CD14-positive monocyte (primary cell): ENCODE results near the gene ARL15. TPM values are rescaled to one million over a fixed set of nuclear protein-coding genes. Genes with fewer than 3 reads are reported as not detected.

Experiments
- DNase-seq, 3 donors: peaks; one replicate each; pipeline ENCODE4 v3.0.0-alpha.2; 2011 to 2022
- H2AFZ ChIP-seq: 2 replicates; pipeline ENCODE4 v1.6.0; 2012; ENCODE audit warnings: mild to moderate bottlenecking, low read depth, low read length, inconsistent platforms; ENCODE audit not compliant: insufficient read depth, poor library complexity, severe bottlenecking
- H3K27ac ChIP-seq, 2 donors: 1 replicate in 1 of 2; 2 replicates in 1 of 2; pipeline ENCODE4 v1.5.1; 2012 to 2013; ENCODE audit warnings: low read length in 2 of 2, control low read depth in 1 of 2, inconsistent platforms in 1 of 2, low read depth in 1 of 2, mild to moderate bottlenecking in 1 of 2
- H3K27me3 ChIP-seq, 2 donors: one replicate each; pipeline versions ENCODE4 v1.6.0 to v1.6.1; 2011 to 2013; ENCODE audit warnings: low read length in 2 of 2; ENCODE audit not compliant: control insufficient read depth in 2 of 2, insufficient read depth in 2 of 2
- H3K36me3 ChIP-seq, 2 donors: replicated peaks in 1 of 2; 1 replicate in 1 of 2; 2 replicates in 1 of 2; pipeline versions ENCODE4 v1.5.1 to v1.6.1; 2012 to 2013; ENCODE audit warnings: low read length in 2 of 2, control low read depth in 1 of 2, inconsistent platforms in 1 of 2, mild to moderate bottlenecking in 1 of 2; ENCODE audit not compliant: insufficient read depth in 2 of 2, control insufficient read depth in 1 of 2
- H3K4me1 ChIP-seq, 2 donors: 1 replicate in 1 of 2; 2 replicates in 1 of 2; pipeline versions ENCODE4 v1.5.1 to v1.6.1; 2012 to 2013; ENCODE audit warnings: low read length in 2 of 2, control low read depth in 1 of 2, inconsistent platforms in 1 of 2, mild to moderate bottlenecking in 1 of 2, moderate library complexity in 1 of 2; ENCODE audit not compliant: insufficient read depth in 2 of 2, control insufficient read depth in 1 of 2
- H3K4me2 ChIP-seq: replicated peaks from 2 replicates; pipeline ENCODE3; 2012; ENCODE audit warnings: low read length, moderate library complexity, mild to moderate bottlenecking; ENCODE audit not compliant: poor library complexity, severe bottlenecking; ENCODE audit errors: extremely low read depth
- H3K4me3 ChIP-seq, 3 experiments: fragments of 200-600 bp in 1 of 3; sonication (generic) in 1 of 3; replicated peaks in 1 of 3; 1 replicate in 2 of 3; 2 replicates in 1 of 3; pipeline ENCODE4 v1.5.1; 2011 to 2013; ENCODE audit warnings: low read length in 3 of 3, mild to moderate bottlenecking in 3 of 3, control low read depth in 2 of 3, low read depth in 2 of 3, inconsistent platforms in 1 of 3, moderate library complexity in 1 of 3
- H3K79me2 ChIP-seq: 2 replicates; pipeline ENCODE4 v1.6.0; 2012; ENCODE audit warnings: mild to moderate bottlenecking, control low read depth, inconsistent platforms, low read length, moderate library complexity; ENCODE audit not compliant: insufficient read depth
- H3K9ac ChIP-seq: 2 replicates; pipeline ENCODE4 v1.6.0; 2017; ENCODE audit warnings: low read length, mild to moderate bottlenecking; ENCODE audit not compliant: insufficient read depth, poor library complexity, severe bottlenecking
- H3K9me3 ChIP-seq, 2 donors: replicated peaks in 1 of 2; 1 replicate in 1 of 2; 2 replicates in 1 of 2; pipeline versions ENCODE4 v1.5.1 to v1.6.1; 2012 to 2013; ENCODE audit warnings: low read length in 2 of 2, control low read depth in 1 of 2; ENCODE audit not compliant: control insufficient read depth in 1 of 2, insufficient read depth in 1 of 2
- H4K20me1 ChIP-seq: 2 replicates; pipeline ENCODE4 v1.6.0; 2012; ENCODE audit warnings: mild to moderate bottlenecking, low read length, control low read depth, moderate library complexity; ENCODE audit not compliant: insufficient read depth
- H3K27ac Mint-ChIP-seq, 7 donors: one replicate each; pipeline ENCODE4 v1.8.0; 2020; ENCODE audit warnings: mild to moderate bottlenecking in 7 of 7, mixed read lengths in 7 of 7, moderate library complexity in 6 of 7, inconsistent platforms in 2 of 7
- H3K27me3 Mint-ChIP-seq, 3 donors: one replicate each; pipeline ENCODE4 v1.8.0; 2021 to 2022; ENCODE audit warnings: low read depth in 3 of 3, mild to moderate bottlenecking in 3 of 3, mixed read lengths in 3 of 3, moderate library complexity in 3 of 3, inconsistent platforms in 1 of 3
- H3K36me3 Mint-ChIP-seq, 2 donors: one replicate each; pipeline ENCODE4 v1.8.0; 2020; ENCODE audit warnings: mixed read lengths in 2 of 2, inconsistent platforms in 1 of 2, mild to moderate bottlenecking in 1 of 2
- H3K4me1 Mint-ChIP-seq: one replicate; pipeline ENCODE4 v1.8.0; 2020; ENCODE audit warnings: mild to moderate bottlenecking, mixed read lengths
- H3K4me3 Mint-ChIP-seq, 2 donors: one replicate each; pipeline ENCODE4 v1.8.0; 2020; ENCODE audit warnings: mild to moderate bottlenecking in 2 of 2, mixed read lengths in 2 of 2, moderate library complexity in 1 of 2
- H3K9me3 Mint-ChIP-seq, 7 donors: one replicate each; pipeline ENCODE4 v1.8.0; 2020 to 2022; ENCODE audit warnings: mixed read lengths in 7 of 7, mild to moderate bottlenecking in 6 of 7, moderate library complexity in 6 of 7, inconsistent platforms in 2 of 7
- WGBS: methylation state at CpG from one replicate; pipeline ENCODE4 v1.1.5; 2013; ENCODE audit warnings: missing lambda C conversion rate; ENCODE audit not compliant: insufficient coverage; 5-methylcytosine and 5-hydroxymethylcytosine counted together
- intact Hi-C, 2 donors: fragments of 100-400 bp; cut with micrococcal nuclease; formaldehyde crosslinking; loops; one replicate each; pipeline versions ENCODE4 v1.15.0 to v1.15.1; 2023
- polyA plus RNA-seq, 3 donors: library from polyadenylated mRNA; depleted of rRNA in 1 of 3; unstranded in 2 of 3; stranded (reverse) in 1 of 3; fragments of 300-500 nt in 2 of 3; fragments of >200 nt in 1 of 3; fragmentation: Illumina TruSeq in 2 of 3; gene quantifications; 1 replicate in 2 of 3; 2 replicates in 1 of 3; pipeline ENCODE4 v1.2.3, GENCODE V29; 2012 to 2021
- TF ChIP-seq, protein P1 (sequence below): fragments of 200-600 bp; IDR thresholded peaks from one replicate; pipeline ENCODE4 v1.8.0; 2022; ENCODE audit warnings: antibody characterized with exemption, mild to moderate bottlenecking

ARL15 gene
- polyA plus RNA-seq, 3 donors = 10.5 to 27.6 (median 18.0) TPM

GRCh38 chr5:54073131-54073530 is 237.2 kb downstream of the ARL15 start:
- intact Hi-C loops = no loop called here

GRCh38 chr5:54066433-54066832 is 243.9 kb downstream of the ARL15 start:
- H3K9ac ChIP-seq = no peak overlapping the region
- peak overlapping the region in 1 of 7 donors; percentile 44 for H3K27ac Mint-ChIP-seq
- no peak for DNase-seq
- H3K36me3 Mint-ChIP-seq = peaks cover 7 to 15% of the 10 kb centered on the region in 2 donors
- TF ChIP-seq, protein P1, sequence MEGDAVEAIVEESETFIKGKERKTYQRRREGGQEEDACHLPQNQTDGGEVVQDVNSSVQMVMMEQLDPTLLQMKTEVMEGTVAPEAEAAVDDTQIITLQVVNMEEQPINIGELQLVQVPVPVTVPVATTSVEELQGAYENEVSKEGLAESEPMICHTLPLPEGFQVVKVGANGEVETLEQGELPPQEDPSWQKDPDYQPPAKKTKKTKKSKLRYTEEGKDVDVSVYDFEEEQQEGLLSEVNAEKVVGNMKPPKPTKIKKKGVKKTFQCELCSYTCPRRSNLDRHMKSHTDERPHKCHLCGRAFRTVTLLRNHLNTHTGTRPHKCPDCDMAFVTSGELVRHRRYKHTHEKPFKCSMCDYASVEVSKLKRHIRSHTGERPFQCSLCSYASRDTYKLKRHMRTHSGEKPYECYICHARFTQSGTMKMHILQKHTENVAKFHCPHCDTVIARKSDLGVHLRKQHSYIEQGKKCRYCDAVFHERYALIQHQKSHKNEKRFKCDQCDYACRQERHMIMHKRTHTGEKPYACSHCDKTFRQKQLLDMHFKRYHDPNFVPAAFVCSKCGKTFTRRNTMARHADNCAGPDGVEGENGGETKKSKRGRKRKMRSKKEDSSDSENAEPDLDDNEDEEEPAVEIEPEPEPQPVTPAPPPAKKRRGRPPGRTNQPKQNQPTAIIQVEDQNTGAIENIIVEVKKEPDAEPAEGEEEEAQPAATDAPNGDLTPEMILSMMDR = no peak
- no CpG with 5 or more reads among the region's 2 CpGs for WGBS
- H3K4me1 Mint-ChIP-seq = peaks cover 6% of the 10 kb centered on the region
- H3K4me2 ChIP-seq = no peak overlapping the region
- H3K27me3 ChIP-seq = no peaks in the 10 kb centered on the region
- no peaks in the 10 kb centered on the region for H3K79me2 ChIP-seq
- H3K27ac ChIP-seq = no peak overlapping the region
- H3K4me3 Mint-ChIP-seq = no peak overlapping the region
- peaks cover 0 to 5% (median 2%) of the 10 kb centered on the region in 7 donors for H3K9me3 Mint-ChIP-seq
- H3K27me3 Mint-ChIP-seq = peaks cover 0 to 2% (median 0%) of the 10 kb centered on the region in 3 donors
- H3K4me3 ChIP-seq = no peak overlapping the region
- no peak overlapping the region for H2AFZ ChIP-seq
- H3K9me3 ChIP-seq = no peaks in the 10 kb centered on the region
- H3K36me3 ChIP-seq = no peaks in the 10 kb centered on the region
- no peaks in the 10 kb centered on the region for H4K20me1 ChIP-seq
- H3K4me1 ChIP-seq = no peaks in the 10 kb centered on the region
- intact Hi-C loops = no loop called here

More at GRCh38 chr5:54073131-54073530, 237.2 kb downstream of the ARL15 start:
- Histone ChIP-seq H3K4me1 (no peaks in the 10 kb centered on the region), H3K79me2 (no peaks in the 10 kb centered on the region), H3K9ac (no peak overlapping the region), H3K4me2 (no peak overlapping the region), H2AFZ (no peak overlapping the region), H3K27ac (no peak overlapping the region), H3K36me3 (no peaks in the 10 kb centered on the region), H3K9me3 (no peaks in the 10 kb centered on the region), H4K20me1 (no peaks in the 10 kb centered on the region), H3K4me3 (no peak overlapping the region), H3K27me3 (no peaks in the 10 kb centered on the region)
- Mint-ChIP-seq H3K4me1 (no peaks in the 10 kb centered on the region), H3K27me3 (peaks cover 0 to 2% (median 0%) of the 10 kb centered on the region in 3 donors), H3K4me3 (no peak overlapping the region), H3K27ac (no peak overlapping the region), H3K9me3 (peaks cover 0 to 3% (median 2%) of the 10 kb centered on the region in 7 donors), H3K36me3 (peaks cover 2 to 10% of the 10 kb centered on the region in 2 donors)
- TF ChIP-seq, protein P1 = no peak
- no CpG with 5 or more reads among the region's 3 CpGs for WGBS
- no peak for DNase-seq
